Dermis microvascular lymphatic vessel endothelial cell (primary cell): ENCODE measurements around the gene MAP3K2. TPM values are rescaled to one million over a fixed set of nuclear protein-coding genes. Genes with fewer than 3 reads are reported as not detected.
"Not testable (repeated sequence)": the region's sequence is repeated elsewhere in the genome, so short reads cannot be mapped to it uniquely, and the experiment has no call there.

Source experiments
- DNase-seq, 2 donors: peaks; one replicate each; pipeline versions ENCODE4 v3.0.0 to v3.0.0-alpha.2; 2010; ENCODE audit warnings: low read depth in 2 of 2
- total RNA-seq: library from RNA; depleted of rRNA; stranded (reverse); fragments of >200 nt; gene quantifications from 2 replicates; pipeline ENCODE4 v1.2.1, GENCODE V29; 2014

MAP3K2 gene
- total RNA-seq, 1 donor from 2014 or later = 13.2 TPM

- DNase-seq = not testable (repeated sequence)
These were observed 34.6 kb downstream of the MAP3K2 start for GRCh38 chr2:127353223-127353622.

- no peak for DNase-seq
These were observed 36.2 kb downstream of the MAP3K2 start for GRCh38 chr2:127351603-127352002.

- no peak for DNase-seq
These were observed 39.3 kb downstream of the MAP3K2 start for GRCh38 chr2:127348426-127349000.

- no peak for DNase-seq
These were observed 39.9 kb downstream of the MAP3K2 start for GRCh38 chr2:127347734-127348392.

- DNase-seq = no peak
These were observed 40.8 kb downstream of the MAP3K2 start for GRCh38 chr2:127347015-127347414.

GRCh38 chr2:127343277-127343676 is 44.5 kb downstream of the MAP3K2 start:
- DNase-seq = no peak

GRCh38 chr2:127342101-127342500 is 45.7 kb downstream of the MAP3K2 start:
- DNase-seq = no peak

- DNase-seq = no peak
These were observed 55.4 kb downstream of the MAP3K2 start for GRCh38 chr2:127332335-127332734.

GRCh38 chr2:127330753-127331152 is 57.0 kb downstream of the MAP3K2 start:
- DNase-seq = no peak

GRCh38 chr2:127326289-127326945 is 61.4 kb downstream of the MAP3K2 start:
- no peak for DNase-seq

GRCh38 chr2:127324635-127325034 is 63.1 kb downstream of the MAP3K2 start:
- peak; percentile 58 to 67 for DNase-seq

- DNase-seq = no peak
These were observed 66.5 kb downstream of the MAP3K2 start for GRCh38 chr2:127321303-127321702.

GRCh38 chr2:127320586-127321275 is 67.0 kb downstream of the MAP3K2 start:
- no peak for DNase-seq

GRCh38 chr2:127320067-127320466 is 67.7 kb downstream of the MAP3K2 start:
- no peak for DNase-seq

GRCh38 chr2:127314193-127314988 is 73.4 kb downstream of the MAP3K2 start:
- no peak for DNase-seq

GRCh38 chr2:127313406-127313805 is 74.4 kb downstream of the MAP3K2 start:
- no peak for DNase-seq

- no peak for DNase-seq
These were observed 76.8 kb downstream of the MAP3K2 start for GRCh38 chr2:127310980-127311379.

GRCh38 chr2:127309468-127309867 is 78.3 kb downstream of the MAP3K2 start:
- DNase-seq = no peak

GRCh38 chr2:127308586-127309138 is 79.1 kb downstream of the MAP3K2 start:
- no peak for DNase-seq

GRCh38 chr2:127305990-127306585 is 81.7 kb downstream of the MAP3K2 start:
- peak in 1 of 2 donors; percentile 47 for DNase-seq

GRCh38 chr2:127302168-127302567 is 85.6 kb downstream of the MAP3K2 start:
- no peak for DNase-seq
